SK-N-SH treated with all-trans-retinoic acid at 6 μM for 48 hours (cell line): ENCODE data around the gene LCN12.

ENCODE experiments used
- ATAC-seq: fragments of 200-7000 bp; cut with Tn5 transposase; 3 replicates; pipeline ENCODE4 v1.9.1; 2020; ENCODE audit warnings: mild to moderate bottlenecking, moderate library complexity
- ARNTL ChIP-seq: fragments of 450-650 bp; formaldehyde crosslinking; IDR thresholded peaks from 2 replicates; pipeline ENCODE4 v1.5.0; 2020; ENCODE audit warnings: low read depth, mild to moderate bottlenecking, moderate library complexity, borderline replicate concordance
- BACH2 ChIP-seq: fragments of 250-450 bp; sonication (Bioruptor Pico); IDR thresholded peaks from 2 replicates; pipeline ENCODE4 v1.9.0; 2021; ENCODE audit warnings: mild to moderate bottlenecking, borderline replicate concordance
- CSDC2 ChIP-seq: fragments of 250-450 bp; sonication (Bioruptor Pico); IDR thresholded peaks from 2 replicates; pipeline ENCODE4 v1.5.0; 2020; ENCODE audit warnings: mild to moderate bottlenecking, moderate library complexity
- ESRRG ChIP-seq: fragments of 250-450 bp; sonication (Bioruptor Pico); IDR thresholded peaks from 2 replicates; pipeline ENCODE4 v1.6.1; 2021; ENCODE audit warnings: mild to moderate bottlenecking
- GLIS3 ChIP-seq: fragments of 250-450 bp; sonication (Bioruptor Pico); IDR thresholded peaks from 2 replicates; pipeline ENCODE4 v1.5.0; 2020; ENCODE audit warnings: mild to moderate bottlenecking, moderate library complexity
- ISL1 ChIP-seq: fragments of 250-450 bp; sonication (Bioruptor Pico); IDR thresholded peaks from 2 replicates; pipeline ENCODE4 v2.1.2; 2022; ENCODE audit warnings: mild to moderate bottlenecking, moderate library complexity
- OSR1 ChIP-seq: fragments of 250-450 bp; sonication (Bioruptor Pico); IDR thresholded peaks from 2 replicates; pipeline ENCODE4 v1.8.0; 2022; ENCODE audit warnings: moderate library complexity, mild to moderate bottlenecking, inconsistent platforms
- PATZ1 ChIP-seq: fragments of 250-450 bp; sonication (Bioruptor Pico); IDR thresholded peaks from 2 replicates; pipeline ENCODE4 v1.8.0; 2020; ENCODE audit warnings: mild to moderate bottlenecking, moderate library complexity, borderline replicate concordance
- POU6F1 ChIP-seq: fragments of 250-450 bp; sonication (Bioruptor Pico); IDR thresholded peaks from 2 replicates; pipeline ENCODE4 v1.8.0; 2021; ENCODE audit warnings: low read depth, mild to moderate bottlenecking, moderate library complexity, borderline replicate concordance
- PPARA ChIP-seq: fragments of 250-450 bp; sonication (Bioruptor Pico); IDR thresholded peaks from 2 replicates; pipeline ENCODE4 v1.5.0; 2020; ENCODE audit warnings: mild to moderate bottlenecking, borderline replicate concordance
- RARB ChIP-seq: fragments of 250-450 bp; sonication (Bioruptor Pico); IDR thresholded peaks from 2 replicates; pipeline ENCODE4 v1.8.0; 2021; ENCODE audit warnings: mild to moderate bottlenecking, moderate library complexity
- SNAI2 ChIP-seq: fragments of 250-450 bp; sonication (Bioruptor Pico); IDR thresholded peaks from 2 replicates; pipeline ENCODE4 v1.5.0; 2020; ENCODE audit warnings: mild to moderate bottlenecking, moderate library complexity
- TCF4 ChIP-seq: fragments of 250-450 bp; sonication (Bioruptor Pico); IDR thresholded peaks from 2 replicates; pipeline ENCODE4 v1.8.0; 2021; ENCODE audit warnings: mild to moderate bottlenecking, moderate library complexity, borderline replicate concordance
- TOX ChIP-seq: fragments of 250-450 bp; sonication (Bioruptor Pico); IDR thresholded peaks from 2 replicates; pipeline ENCODE4 v1.8.0; 2021; ENCODE audit warnings: mild to moderate bottlenecking, moderate library complexity, borderline replicate concordance
- ZC3H10 ChIP-seq: fragments of 250-450 bp; sonication (Bioruptor Pico); IDR thresholded peaks from 2 replicates; pipeline ENCODE4 v1.5.1; 2021; ENCODE audit warnings: mild to moderate bottlenecking, moderate library complexity
- ZFP3 ChIP-seq: fragments of 250-450 bp; sonication (Bioruptor Pico); IDR thresholded peaks from 2 replicates; pipeline ENCODE4 v1.5.0; 2020; ENCODE audit warnings: mild to moderate bottlenecking, moderate library complexity
- ZFP30 ChIP-seq: fragments of 450-650 bp; formaldehyde crosslinking; IDR thresholded peaks from 2 replicates; pipeline ENCODE4 v1.5.0; 2022; ENCODE audit warnings: mild to moderate bottlenecking, moderate library complexity
- ZNF565 ChIP-seq: fragments of 450-650 bp; formaldehyde crosslinking; conservative IDR thresholded peaks from 2 replicates; pipeline ENCODE4 v1.5.0; 2020; ENCODE audit warnings: low read depth, mild to moderate bottlenecking, moderate library complexity
- ZNF70 ChIP-seq: fragments of 450-650 bp; formaldehyde crosslinking; IDR thresholded peaks from 2 replicates; pipeline ENCODE4 v1.5.0; 2020; ENCODE audit warnings: mild to moderate bottlenecking, moderate library complexity
- ZNF8 ChIP-seq: fragments of 450-650 bp; formaldehyde crosslinking; IDR thresholded peaks from 2 replicates; pipeline ENCODE4 v1.5.0; 2020; ENCODE audit warnings: mild to moderate bottlenecking, moderate library complexity
- TF ChIP-seq, protein P1 (sequence below): fragments of 250-450 bp; sonication (Bioruptor Pico); IDR thresholded peaks from 2 replicates; pipeline ENCODE4 v1.5.1; 2021; ENCODE audit warnings: mild to moderate bottlenecking, moderate library complexity
- TF ChIP-seq, protein P2 (sequence below): fragments of 250-450 bp; sonication (Bioruptor Pico); IDR thresholded peaks from 2 replicates; pipeline ENCODE4 v1.5.0; 2020; ENCODE audit warnings: mild to moderate bottlenecking, moderate library complexity

Gene LCN12

GRCh38 chr9:136910197-136910900, 41.7 kb upstream of the LCN12 start:
- TF ChIP-seq GLIS3 (CRISPR knock-in tag) = no peak
- no peak for TF ChIP-seq OSR1 (CRISPR knock-in tag)
- TF ChIP-seq SNAI2 (CRISPR knock-in tag) = no peak
- TF ChIP-seq, protein P1, sequence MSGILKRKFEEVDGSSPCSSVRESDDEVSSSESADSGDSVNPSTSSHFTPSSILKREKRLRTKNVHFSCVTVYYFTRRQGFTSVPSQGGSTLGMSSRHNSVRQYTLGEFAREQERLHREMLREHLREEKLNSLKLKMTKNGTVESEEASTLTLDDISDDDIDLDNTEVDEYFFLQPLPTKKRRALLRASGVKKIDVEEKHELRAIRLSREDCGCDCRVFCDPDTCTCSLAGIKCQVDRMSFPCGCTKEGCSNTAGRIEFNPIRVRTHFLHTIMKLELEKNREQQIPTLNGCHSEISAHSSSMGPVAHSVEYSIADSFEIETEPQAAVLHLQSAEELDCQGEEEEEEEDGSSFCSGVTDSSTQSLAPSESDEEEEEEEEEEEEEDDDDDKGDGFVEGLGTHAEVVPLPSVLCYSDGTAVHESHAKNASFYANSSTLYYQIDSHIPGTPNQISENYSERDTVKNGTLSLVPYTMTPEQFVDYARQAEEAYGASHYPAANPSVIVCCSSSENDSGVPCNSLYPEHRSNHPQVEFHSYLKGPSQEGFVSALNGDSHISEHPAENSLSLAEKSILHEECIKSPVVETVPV (CRISPR knock-in tag) = no peak
- TF ChIP-seq TCF4 (CRISPR knock-in tag) = no peak
- TF ChIP-seq ZFP30 = no peak
- no peak for TF ChIP-seq ZNF565 (CRISPR knock-in tag)
- TF ChIP-seq BACH2 (CRISPR knock-in tag) = no peak
- TF ChIP-seq, protein P2, sequence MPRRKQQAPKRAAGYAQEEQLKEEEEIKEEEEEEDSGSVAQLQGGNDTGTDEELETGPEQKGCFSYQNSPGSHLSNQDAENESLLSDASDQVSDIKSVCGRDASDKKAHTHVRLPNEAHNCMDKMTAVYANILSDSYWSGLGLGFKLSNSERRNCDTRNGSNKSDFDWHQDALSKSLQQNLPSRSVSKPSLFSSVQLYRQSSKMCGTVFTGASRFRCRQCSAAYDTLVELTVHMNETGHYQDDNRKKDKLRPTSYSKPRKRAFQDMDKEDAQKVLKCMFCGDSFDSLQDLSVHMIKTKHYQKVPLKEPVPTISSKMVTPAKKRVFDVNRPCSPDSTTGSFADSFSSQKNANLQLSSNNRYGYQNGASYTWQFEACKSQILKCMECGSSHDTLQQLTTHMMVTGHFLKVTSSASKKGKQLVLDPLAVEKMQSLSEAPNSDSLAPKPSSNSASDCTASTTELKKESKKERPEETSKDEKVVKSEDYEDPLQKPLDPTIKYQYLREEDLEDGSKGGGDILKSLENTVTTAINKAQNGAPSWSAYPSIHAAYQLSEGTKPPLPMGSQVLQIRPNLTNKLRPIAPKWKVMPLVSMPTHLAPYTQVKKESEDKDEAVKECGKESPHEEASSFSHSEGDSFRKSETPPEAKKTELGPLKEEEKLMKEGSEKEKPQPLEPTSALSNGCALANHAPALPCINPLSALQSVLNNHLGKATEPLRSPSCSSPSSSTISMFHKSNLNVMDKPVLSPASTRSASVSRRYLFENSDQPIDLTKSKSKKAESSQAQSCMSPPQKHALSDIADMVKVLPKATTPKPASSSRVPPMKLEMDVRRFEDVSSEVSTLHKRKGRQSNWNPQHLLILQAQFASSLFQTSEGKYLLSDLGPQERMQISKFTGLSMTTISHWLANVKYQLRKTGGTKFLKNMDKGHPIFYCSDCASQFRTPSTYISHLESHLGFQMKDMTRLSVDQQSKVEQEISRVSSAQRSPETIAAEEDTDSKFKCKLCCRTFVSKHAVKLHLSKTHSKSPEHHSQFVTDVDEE (CRISPR knock-in tag) = no peak
- TF ChIP-seq POU6F1 (CRISPR knock-in tag) = no peak
- no peak for TF ChIP-seq TOX
- no peak for TF ChIP-seq PPARA (CRISPR knock-in tag)
- no peak for TF ChIP-seq ISL1 (CRISPR knock-in tag)
- TF ChIP-seq ZNF70 (CRISPR knock-in tag) = no peak
- no peak for TF ChIP-seq ESRRG (CRISPR knock-in tag)
- no peak for TF ChIP-seq ARNTL (CRISPR knock-in tag)
- TF ChIP-seq ZNF8 (CRISPR knock-in tag) = no peak
- TF ChIP-seq ZFP3 (CRISPR knock-in tag) = no peak
- TF ChIP-seq PATZ1 (CRISPR knock-in tag) = no peak
- no peak for TF ChIP-seq ZC3H10
- no peak for ATAC-seq

DNA sequence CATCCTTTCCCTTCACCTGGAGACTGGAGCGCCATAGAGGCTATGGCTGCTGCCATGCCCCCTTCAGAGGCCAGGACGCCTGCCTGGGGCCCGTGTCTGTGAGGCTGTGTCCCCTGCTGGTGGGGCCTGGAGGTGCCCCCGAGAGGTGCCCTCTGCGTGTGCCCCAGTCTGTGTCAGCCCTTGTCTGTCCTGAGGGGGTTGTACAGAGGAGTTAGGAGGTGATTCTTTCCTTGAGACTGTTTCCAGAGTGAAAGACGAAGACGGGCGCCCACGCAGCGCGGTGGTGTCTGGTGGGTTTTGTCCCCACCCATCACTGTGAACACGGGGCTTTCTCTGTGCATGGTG, 41.2 kb upstream of the LCN12 start:
- TF ChIP-seq ZNF8 (CRISPR knock-in tag) = no peak
- TF ChIP-seq OSR1 (CRISPR knock-in tag) = no peak
- no peak for TF ChIP-seq ZC3H10
- no peak for TF ChIP-seq ISL1 (CRISPR knock-in tag)
- no peak for TF ChIP-seq RARB (CRISPR knock-in tag)
- TF ChIP-seq ZNF70 (CRISPR knock-in tag) = no peak
- no peak for TF ChIP-seq CSDC2
- TF ChIP-seq ZNF565 (CRISPR knock-in tag) = no peak
- no peak for TF ChIP-seq GLIS3 (CRISPR knock-in tag)
- TF ChIP-seq PPARA (CRISPR knock-in tag) = no peak
- no peak for TF ChIP-seq TOX
- no peak for TF ChIP-seq ESRRG (CRISPR knock-in tag)
- peak; percentile 37; the same call in 1 of the 3 replicates for ATAC-seq

DNA sequence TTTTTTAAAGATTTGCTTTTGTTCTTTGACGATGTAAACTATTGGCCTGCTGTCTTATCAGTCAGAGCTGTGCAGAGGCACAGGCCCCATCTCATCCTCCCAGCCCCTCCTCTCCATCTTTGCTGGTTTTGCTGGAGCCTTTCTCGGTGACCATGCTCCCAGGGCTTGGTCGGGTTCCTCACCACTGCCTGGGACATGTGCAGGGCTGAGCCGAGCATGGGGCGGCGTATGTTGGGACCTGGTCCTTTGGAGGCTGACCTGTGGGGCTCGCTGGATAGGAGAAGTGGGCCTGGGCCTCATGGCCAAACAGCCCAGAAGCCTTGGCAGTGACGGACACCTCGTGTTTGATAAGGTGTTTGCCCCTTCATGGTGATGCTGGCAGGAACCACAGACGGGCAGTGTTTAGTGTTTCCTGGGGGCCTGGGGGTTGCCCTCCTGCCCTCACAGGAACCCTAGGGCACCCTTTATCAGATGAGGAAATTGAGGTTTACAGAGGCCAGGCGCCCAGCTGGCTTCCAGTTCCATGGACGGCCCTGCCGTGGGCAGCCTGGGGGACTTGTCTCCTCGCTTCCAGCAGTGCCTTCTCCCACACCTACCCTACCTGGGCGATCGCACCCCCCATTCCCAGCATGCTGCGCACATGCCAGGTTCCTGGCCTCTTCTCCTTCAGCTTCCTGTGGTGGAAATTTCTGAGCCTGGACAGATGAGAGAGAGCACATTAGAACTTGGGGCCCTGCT, 38.2 kb upstream of the LCN12 start:
- ATAC-seq = no peak
- no peak for TF ChIP-seq ZNF565 (CRISPR knock-in tag)
- TF ChIP-seq ZFP3 (CRISPR knock-in tag) = no peak
- TF ChIP-seq SNAI2 (CRISPR knock-in tag) = no peak
- TF ChIP-seq, protein P2 (CRISPR knock-in tag) = no peak
- TF ChIP-seq, all 23 proteins: peak for 0
